ENCODE measurements around the gene PDE9A.

- no peak for TF ChIP-seq EZH2 (IDR thresholded peaks at IDR 0.05; ENCODE audit: low read depth)
- TF ChIP-seq CTCF (conservative IDR thresholded peaks at IDR 0.05): no peak
These were observed 30.9 kb downstream of the PDE9A start for GRCh38 chr21:42684109-42684916.
